ENCODE measurements around the gene TRA2B. TPM values are rescaled to one million over a fixed set of nuclear protein-coding genes. Genes with fewer than 3 reads are reported as not detected.

Gene TRA2B
- total and polyA plus RNA-seq, 2 donors (not counting 3 experiments of a cell fraction or from before 2014, with no cell fraction given), result 173 to 199 TPM

DNA sequence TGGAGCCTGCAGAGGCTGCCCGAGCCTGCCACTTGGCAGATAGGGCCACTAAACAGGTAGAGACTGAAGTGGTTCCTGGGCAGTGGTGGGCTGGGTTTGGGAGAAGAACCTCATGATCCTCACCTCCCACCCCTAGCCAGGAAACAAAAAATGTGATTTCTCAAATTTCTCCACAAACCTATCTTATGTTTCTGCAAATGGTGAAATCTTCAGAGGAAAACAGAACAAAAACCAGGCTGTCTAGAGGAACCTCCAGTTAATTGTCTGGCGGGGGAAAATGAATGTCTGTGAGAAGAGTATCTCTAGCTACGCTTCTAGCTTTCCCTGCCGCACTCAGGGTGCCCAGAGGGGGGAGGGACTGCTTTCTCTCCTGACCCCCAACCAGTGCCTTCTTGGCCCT lies 55.9 kb downstream of the TRA2B start:
- no peaks in the 10 kb centered on the region for H3K36me3 ChIP-seq (ENCODE audit: control insufficient read depth in 2 of 2, extremely low read depth in 1 of 2, insufficient read depth in 2 of 2, low read length in 2 of 2)
- TF ChIP-seq MYC (IDR thresholded peaks at IDR 0.05; ENCODE audit: low read depth, low read length), result no peak
- no peak for TF ChIP-seq GATA2 (IDR thresholded peaks at IDR 0.05; ENCODE audit: insufficient read depth, insufficient read length, low read depth, low read length)
- H3K4me1 ChIP-seq (ENCODE audit: control insufficient read depth, extremely low read depth, insufficient read depth, low read length), result no peaks in the 10 kb centered on the region
- DNase-seq (ENCODE audit: low read depth, low spot score) (no peak), FAIRE-seq (no peak)
- no peak overlapping the region for H3K27ac ChIP-seq (ENCODE audit: insufficient read depth, low read depth, low read length)
- H3K4me3 ChIP-seq (replicated peaks in 1 of 3; ENCODE audit: insufficient read depth in 1 of 3, low read depth in 1 of 3, low read length in 3 of 3), result no peak overlapping the region
- H3K79me2 ChIP-seq (ENCODE audit: control insufficient read depth, insufficient read depth, low read length), result no peaks in the 10 kb centered on the region
- no peaks in the 10 kb centered on the region for H4K20me1 ChIP-seq (replicated peaks; ENCODE audit: control insufficient read depth, extremely low read depth, insufficient read depth, low read length)
- dilution Hi-C loops (cut with MboI; ENCODE audit: extremely low pct_ligation_motif_present, low sequenced_read_pairs), result no loop called here
- H3K27me3 ChIP-seq (ENCODE audit: control insufficient read depth in 2 of 2, insufficient read depth in 2 of 2, low read length in 2 of 2), result no peaks in the 10 kb centered on the region
- intact Hi-C loops (cut with micrococcal nuclease), result loop anchor here (5.0 kb wide), 1 partner anchor 35 kb away; no protein-coding TSS in a partner anchor
- no peaks in the 10 kb centered on the region for H3K9me3 ChIP-seq (replicated peaks; ENCODE audit: control insufficient read depth, insufficient read depth, low read length)
- no peak overlapping the region for H3K9ac ChIP-seq (replicated peaks; ENCODE audit: extremely low read depth, insufficient read depth, low read length)
- no peaks in the 10 kb centered on the region for H3K9me1 ChIP-seq (replicated peaks; ENCODE audit: control insufficient read depth, extremely low read depth, insufficient read depth, low read length)
- ChIA-PET POLR2A (no interaction called here), CTCF (interaction anchor here (0.6 kb wide), 2 partner anchors 222 to 238 kb away, joined by 3 to 4 read pairs; no protein-coding TSS in a partner anchor)
- H3K4me2 ChIP-seq (ENCODE audit: insufficient read depth, low read length), result no peak overlapping the region
- no peak overlapping the region for H2AFZ ChIP-seq (ENCODE audit: low read depth, low read length)
- no TSS peak for BruUV-seq (replicated peaks)

DNA sequence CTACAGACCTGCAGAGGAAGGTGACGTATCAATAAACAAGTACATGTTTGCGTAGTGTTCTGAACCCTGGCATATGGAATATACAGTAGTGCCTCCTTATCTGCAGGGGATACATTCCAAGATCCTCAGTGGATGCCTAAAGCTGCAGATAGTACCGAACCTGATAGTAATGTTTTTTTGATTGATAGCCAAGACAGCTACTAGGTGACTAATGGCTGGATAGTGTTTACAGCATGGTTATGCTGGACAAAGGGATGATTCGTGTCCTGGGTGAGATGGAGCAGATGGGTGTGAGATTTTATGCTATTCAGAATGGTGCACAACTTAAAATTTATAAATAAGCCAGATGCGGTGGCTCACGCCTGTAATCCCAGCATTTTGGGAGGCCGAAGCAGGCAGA lies 57.2 kb downstream of the TRA2B start:
- ChIA-PET POLR2A (no interaction called here), CTCF (no interaction called here)
- no peak overlapping the region for H3K4me3 ChIP-seq (replicated peaks in 1 of 3; ENCODE audit: insufficient read depth in 1 of 3, low read depth in 1 of 3, low read length in 3 of 3)
- H4K20me1 ChIP-seq (replicated peaks; ENCODE audit: control insufficient read depth, extremely low read depth, insufficient read depth, low read length), result no peaks in the 10 kb centered on the region
- TF ChIP-seq MYC (IDR thresholded peaks at IDR 0.05; ENCODE audit: low read depth, low read length), result no peak
- TF ChIP-seq, protein P1, sequence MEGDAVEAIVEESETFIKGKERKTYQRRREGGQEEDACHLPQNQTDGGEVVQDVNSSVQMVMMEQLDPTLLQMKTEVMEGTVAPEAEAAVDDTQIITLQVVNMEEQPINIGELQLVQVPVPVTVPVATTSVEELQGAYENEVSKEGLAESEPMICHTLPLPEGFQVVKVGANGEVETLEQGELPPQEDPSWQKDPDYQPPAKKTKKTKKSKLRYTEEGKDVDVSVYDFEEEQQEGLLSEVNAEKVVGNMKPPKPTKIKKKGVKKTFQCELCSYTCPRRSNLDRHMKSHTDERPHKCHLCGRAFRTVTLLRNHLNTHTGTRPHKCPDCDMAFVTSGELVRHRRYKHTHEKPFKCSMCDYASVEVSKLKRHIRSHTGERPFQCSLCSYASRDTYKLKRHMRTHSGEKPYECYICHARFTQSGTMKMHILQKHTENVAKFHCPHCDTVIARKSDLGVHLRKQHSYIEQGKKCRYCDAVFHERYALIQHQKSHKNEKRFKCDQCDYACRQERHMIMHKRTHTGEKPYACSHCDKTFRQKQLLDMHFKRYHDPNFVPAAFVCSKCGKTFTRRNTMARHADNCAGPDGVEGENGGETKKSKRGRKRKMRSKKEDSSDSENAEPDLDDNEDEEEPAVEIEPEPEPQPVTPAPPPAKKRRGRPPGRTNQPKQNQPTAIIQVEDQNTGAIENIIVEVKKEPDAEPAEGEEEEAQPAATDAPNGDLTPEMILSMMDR (IDR thresholded peaks at IDR 0.05; ENCODE audit: extremely low read depth in 1 of 2, insufficient read depth in 1 of 2, low read depth in 1 of 2, low read length in 2 of 2), result no peak
- H3K9me3 ChIP-seq (replicated peaks; ENCODE audit: control insufficient read depth, insufficient read depth, low read length), result no peaks in the 10 kb centered on the region
- H3K9me1 ChIP-seq (replicated peaks; ENCODE audit: control insufficient read depth, extremely low read depth, insufficient read depth, low read length), result no peaks in the 10 kb centered on the region
- H3K4me2 ChIP-seq (ENCODE audit: insufficient read depth, low read length), result no peak overlapping the region
- no peak overlapping the region for H3K27ac ChIP-seq (ENCODE audit: insufficient read depth, low read depth, low read length)
- no peaks in the 10 kb centered on the region for H3K4me1 ChIP-seq (ENCODE audit: control insufficient read depth, extremely low read depth, insufficient read depth, low read length)
- no peak overlapping the region for H3K9ac ChIP-seq (replicated peaks; ENCODE audit: extremely low read depth, insufficient read depth, low read length)
- H3K36me3 ChIP-seq (ENCODE audit: control insufficient read depth in 2 of 2, extremely low read depth in 1 of 2, insufficient read depth in 2 of 2, low read length in 2 of 2), result no peaks in the 10 kb centered on the region
- dilution Hi-C loops (cut with MboI; ENCODE audit: extremely low pct_ligation_motif_present, low sequenced_read_pairs), result no loop called here
- no peaks in the 10 kb centered on the region for H3K27me3 ChIP-seq (ENCODE audit: control insufficient read depth in 2 of 2, insufficient read depth in 2 of 2, low read length in 2 of 2)
- no peak overlapping the region for H2AFZ ChIP-seq (ENCODE audit: low read depth, low read length)
- intact Hi-C loops (cut with micrococcal nuclease), result loop anchor here (5.0 kb wide), 1 partner anchor 33 kb away; no protein-coding TSS in a partner anchor
- FAIRE-seq (no peak), DNase-seq (ENCODE audit: low read depth, low spot score) (no peak)
- H3K79me2 ChIP-seq (ENCODE audit: control insufficient read depth, insufficient read depth, low read length), result no peaks in the 10 kb centered on the region
- BruUV-seq (replicated peaks), result no TSS peak

Data from endothelial cell of umbilical vein (primary cell).